NCI-H1092 (cell line): ENCODE data around the gene EEPD1.

ENCODE experiments used
- DNase-seq: peaks from one replicate; lab custom pipeline; 2025; lab: John Stamatoyannopoulos, UW

Gene EEPD1

DNA sequence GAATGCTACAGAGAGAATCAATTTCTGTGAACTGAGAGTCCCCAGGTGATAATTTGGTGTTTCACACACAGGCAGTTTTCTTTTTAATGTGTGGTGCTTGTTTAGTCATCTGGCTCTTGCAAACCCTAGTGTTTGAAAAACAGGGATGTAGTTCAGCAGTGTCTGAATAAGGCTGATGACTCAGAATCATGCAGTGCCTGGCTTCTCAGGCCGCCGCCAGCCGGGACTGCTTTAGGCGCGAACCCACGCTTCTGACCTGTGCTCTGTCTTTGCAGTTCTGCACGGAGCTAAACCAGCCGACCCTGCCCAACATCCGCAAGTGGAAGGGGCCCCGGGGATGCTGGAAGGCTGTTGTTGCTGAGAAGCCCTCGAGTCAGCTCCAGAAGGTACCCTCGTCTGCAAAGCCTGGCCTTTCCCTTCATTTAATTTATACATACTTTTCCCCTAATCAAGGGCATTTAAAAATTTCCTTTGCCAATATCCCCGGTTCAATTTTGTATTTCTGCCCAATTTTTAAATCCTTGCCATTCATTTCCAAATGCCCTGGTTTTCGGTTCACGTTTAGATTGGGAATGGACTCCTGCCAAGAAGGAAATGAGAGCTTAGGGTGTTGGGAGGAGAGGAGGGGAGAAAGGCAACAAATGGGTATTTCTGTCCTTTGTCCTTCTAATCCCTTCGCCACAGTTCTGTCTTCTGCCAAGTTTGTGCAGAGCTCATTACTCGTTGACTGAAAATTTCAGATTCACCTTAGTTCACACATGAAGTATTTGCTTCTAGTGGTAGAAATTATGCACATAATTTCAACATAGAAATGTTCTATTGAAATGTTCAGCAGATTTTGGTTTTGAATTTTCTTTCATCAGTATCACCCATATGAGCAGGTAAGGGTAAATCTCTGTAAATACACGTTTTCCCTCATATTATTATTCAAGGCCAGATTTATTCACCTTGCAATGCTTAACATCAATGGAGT, 128.1 kb downstream of the EEPD1 start:
- DNase-seq, result peak; percentile 44

DNA sequence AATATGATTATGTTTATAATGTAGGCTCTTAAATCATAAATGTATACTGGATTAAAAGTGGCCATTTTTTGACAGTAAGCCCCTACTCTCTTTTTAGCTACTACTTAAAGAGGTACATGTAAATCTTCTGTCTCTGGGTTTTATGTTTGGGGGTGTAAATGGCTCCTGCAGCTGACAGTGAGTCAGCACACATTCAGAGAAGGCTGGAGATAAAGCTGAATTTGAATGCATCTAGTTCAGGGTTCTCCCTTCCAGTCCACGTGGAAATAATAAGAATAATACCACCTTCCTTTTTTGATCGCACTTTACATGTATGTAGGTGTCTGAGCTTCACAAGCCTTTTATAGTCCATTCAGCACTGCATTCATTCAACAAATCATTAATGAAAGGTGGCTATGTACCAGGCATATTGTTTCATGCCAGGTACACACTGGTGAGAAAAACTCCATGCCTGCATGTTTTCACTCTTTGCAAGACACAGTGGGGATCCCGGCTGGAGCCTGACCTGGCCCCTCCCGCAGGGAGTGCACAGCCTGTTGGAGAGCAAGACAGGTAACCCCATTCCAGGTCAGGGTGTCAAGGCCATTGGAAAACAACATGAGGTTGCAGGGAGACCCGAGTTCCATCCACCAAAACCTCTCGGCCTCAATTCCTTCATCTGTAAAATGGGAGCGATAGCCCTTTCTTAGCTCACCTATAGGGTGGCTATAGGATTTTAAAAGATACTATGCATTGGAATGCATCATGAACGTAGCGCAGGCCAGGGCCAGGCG, 129.1 kb downstream of the EEPD1 start:
- DNase-seq, result no peak

DNA sequence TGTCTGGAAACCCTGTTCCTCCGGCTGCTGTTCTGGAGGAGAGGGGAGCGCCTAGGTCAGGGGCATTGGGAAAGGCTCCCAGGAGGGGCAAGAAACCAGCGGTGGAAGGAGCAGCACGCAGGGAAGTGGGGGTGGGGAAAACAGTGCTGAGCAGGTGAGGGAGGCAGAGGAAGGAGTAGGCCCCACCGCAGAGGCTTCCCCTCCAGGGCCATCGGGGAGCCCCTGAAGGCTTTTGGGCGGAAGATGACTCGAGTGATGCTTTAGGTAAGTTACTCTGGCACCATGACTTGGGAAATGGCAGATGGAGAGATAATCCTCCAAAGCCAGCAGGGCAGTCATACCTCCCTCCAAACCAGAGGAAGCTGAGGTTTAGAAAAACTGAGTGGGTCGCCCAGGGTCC, 130.1 kb downstream of the EEPD1 start:
- DNase-seq, result no peak

DNA sequence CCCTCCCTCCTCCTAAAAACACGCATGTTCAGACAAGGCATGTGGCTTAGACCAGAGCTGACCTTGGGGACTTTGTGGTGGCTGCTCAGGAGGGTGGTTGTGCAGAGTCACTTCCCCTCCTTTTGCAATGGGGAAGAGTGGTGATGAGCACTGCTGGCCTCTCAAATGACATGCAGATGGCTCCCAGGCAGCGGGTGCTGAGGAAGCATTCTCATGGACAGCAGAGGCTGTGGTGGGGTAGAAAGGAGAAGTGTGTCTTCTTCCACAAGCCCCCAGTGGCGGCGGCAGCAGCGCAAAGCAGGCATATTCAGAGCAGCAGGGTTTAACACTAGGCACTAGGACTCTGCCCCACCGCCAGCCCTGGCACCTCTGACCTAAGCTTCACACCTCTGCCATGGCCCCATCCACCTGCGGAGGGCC, 130.7 kb downstream of the EEPD1 start:
- DNase-seq, result no peak

DNA sequence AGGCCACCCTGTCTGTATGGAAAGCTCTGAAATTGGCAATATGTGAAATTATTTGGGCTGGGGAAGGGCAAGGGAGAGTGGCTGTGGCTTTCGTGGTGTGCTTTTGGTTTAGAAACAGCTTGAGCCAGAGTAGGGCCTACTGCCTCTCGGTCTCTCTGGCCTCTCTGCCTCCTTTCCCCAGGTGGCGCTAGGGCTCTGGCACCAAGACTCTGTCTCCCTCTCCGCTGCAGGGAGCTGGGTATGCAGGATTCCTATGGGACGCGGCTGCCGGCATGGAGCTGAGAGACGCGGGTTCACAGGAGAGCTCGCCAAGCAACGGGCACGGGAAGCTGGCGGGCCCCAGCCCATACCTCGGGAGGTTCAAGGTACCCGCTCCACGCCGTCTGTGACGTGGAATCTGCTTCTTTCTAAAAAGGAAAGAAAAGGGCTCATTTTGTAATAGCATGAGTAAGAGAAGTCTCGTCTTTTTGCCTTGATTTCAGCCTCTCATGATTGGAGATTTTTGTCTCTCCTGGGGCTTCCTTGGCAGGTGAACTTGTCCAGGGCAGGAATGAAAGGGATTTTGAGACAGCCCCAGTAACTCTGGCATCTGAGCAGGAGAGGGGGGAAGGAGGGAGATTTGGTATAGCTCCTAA, 131.5 kb downstream of the EEPD1 start:
- no peak for DNase-seq

DNA sequence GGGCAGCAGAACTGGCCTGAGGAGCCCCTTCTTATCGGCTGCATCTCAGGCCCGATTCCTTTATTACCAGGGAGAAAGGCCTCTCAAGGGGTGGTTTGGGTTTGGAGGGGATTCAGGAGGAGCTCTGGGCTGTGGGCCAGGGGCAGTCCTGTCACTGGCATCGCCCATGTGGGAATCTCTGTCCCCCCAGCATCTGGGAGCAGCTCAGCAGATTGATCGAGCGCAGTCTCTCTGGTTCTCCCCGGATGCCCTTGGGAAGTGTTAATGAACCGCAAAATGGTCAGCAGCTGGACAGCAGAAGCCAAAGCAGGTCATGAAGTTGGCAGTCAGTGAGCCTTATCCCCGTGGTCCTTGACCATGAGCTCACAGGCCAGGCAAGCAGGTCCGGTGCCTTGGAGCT, 132.2 kb downstream of the EEPD1 start:
- no peak for DNase-seq

DNA sequence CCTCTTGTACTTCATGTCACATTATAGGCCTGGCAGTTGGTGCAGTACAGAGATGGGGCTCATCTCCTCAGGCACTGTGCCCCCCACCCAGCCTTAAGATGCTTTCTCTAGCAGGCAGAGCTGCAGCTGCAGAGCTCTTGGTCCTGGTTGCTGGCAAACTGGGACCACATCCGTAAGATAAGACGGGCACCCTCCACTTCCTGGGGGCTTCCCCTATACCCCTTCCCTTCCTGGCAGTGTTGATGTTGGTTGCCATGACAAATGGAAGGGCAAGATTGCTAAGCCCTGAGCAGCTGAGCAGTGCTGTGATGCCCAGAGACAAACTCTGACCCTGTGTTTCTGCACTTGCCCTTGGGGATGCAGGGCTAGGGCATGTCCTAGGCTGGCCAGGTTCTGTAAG, 133.2 kb downstream of the EEPD1 start:
- DNase-seq, result no peak

DNA sequence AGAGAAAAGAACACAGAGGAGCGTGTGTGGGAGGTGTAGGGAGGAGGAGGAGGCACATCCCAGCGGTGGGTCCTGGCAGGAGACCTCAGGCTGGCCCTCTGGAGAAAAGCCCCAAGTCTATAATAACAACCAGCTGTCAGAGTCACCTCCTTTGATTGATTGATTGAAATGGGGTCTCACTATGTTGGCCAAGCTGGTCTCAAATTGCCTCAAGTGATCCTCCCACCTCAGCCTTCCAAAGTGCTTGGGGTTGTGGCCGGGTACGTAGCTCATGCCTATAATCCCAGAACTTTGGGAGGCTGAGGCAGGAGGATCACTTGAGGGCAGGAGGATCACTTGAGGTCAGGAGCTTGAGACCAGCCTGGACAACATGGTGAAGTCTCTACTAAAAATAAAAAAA, 133.6 kb downstream of the EEPD1 start:
- no peak for DNase-seq

DNA sequence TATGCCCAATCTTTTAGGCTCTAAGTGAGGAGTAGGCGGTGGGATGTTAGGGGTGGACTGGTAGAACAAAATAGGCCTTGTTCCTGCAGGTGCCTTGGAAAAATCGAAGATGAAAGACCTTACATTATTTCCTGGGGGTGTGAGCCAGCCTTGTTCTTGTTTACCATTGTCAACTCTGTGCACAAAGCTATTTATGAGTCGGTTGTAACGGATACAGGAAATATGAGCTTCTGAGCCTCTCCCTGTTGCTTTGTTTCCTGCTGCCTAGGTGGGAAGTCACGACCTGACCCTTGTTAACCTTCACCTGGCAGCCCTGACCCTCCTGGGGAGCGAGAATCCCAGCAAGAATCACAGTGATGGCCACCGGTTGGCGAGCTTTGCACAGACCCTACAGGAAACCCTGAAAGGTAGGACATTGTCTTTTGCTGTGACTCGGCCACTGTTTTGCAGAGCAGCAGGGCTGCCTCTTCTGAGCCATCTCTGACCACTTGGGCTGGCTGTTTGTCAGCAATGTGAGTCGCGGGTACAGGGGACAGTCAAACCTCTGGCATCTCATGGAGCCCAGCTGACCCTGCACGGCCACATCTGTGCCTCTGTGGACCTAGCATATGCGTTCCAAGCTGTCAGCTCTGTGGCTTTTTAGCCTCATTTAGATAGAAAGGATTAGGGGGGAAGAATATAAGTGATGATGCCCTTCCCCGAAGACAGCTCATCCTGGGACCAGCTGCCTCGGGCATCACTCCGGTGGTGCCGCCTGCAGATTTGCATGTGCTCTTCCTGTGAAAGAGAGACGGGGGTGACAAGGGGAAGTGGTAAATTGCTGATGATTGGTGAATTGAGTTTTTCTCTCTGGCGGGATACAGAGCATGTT, 134.6 kb downstream of the EEPD1 start:
- DNase-seq, result no peak

DNA sequence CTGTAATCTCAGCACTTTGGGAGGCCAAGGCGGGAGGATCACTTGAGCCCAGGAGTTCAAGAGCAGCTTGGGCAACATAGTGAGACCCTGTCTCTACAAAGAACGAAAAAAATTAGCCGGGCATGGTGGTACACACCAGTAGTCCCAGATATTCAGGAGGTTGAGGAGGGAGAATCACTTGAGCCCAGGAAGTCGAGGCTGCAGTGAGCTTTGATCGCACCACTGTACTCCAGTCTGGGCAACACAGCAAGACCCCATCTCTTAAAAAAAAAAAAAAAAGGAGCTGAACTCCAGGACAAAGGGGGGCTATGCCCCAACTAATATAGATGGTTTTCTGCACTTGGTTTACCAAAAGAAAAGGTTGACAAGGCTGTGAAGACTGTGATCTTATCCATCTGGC, 135.4 kb downstream of the EEPD1 start:
- no peak for DNase-seq

DNA sequence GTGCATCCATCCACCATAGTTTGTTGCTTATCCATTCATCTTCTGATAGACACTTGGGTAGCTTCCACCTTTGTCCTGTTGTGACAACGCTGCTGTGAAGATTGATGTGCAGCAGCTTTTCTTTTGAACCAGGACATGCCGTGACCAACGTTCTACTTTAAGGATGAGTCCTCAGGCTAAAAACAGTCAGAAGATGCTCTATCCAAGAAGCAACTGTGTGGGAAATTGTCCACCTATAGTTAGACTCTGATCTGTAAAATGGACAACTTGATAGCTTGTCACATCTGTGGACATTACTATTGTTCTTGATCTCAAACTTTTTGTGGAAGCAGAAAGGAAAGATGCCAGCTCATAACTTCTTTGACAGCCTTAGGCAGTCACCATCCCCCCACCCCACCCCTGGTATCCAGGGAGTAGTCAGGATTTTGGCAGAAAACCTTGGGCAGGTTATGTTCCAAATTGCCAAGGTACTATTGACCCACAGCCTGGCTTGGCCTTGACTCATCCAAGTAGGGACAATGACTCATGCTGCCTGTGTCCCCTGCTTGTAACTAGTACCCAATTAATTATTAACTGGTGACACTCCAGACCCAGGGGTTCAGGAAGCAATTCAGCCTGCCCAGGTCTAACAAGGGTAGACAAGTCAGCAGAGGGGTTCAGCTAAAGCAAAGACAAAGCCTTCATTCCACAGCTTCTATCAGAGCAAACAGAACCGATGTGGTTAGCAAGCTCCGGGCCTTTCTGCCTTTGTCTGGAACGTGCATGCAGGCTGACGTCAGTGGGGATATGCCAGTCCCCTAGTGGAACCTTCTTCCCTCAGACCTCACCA, 137.0 kb downstream of the EEPD1 start:
- no peak for DNase-seq

DNA sequence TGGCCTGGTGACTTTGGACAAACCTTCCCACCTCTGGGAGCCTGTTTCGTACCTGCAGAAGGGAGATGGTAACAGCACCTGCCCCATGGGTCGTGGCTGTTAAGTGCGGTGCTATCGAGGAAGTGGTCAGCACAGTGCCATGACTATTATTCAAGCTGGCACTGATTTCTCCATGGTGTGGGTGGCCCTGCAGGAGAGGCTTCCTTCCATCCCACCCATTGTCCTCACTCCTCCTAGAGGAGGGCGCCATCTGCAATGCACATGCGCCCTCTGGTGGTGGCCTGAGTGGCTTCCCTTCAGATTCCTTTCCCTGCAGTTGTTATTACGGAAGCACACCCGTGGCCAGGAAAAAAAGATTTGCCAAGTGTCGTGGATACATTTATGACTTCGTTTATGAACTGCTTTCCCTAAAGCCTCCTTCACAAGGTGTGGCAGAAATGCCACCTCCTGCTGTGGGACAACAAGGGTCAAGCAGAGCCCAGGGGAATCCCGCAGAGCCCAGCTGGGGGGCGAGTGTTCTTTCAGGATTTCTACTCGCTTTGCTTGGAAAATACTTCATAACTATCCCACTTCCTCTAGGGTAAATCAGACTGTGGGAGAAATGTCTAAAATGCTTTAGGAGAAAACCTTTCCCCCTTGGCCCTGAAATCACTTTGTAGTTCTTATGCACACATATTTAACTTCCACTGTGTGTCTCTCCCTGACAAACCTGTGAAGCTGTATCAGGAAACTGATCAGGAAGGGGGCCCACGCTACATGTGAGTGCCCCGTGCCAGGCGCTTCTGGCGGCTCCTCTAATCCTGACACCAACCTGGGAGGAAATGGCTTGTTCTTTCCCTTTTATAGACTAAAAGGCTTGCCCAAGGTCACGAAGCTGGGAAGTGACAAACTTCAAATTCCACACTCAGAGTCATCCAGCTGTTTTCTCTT, 138.6 kb downstream of the EEPD1 start:
- DNase-seq, result peak; percentile 84

DNA sequence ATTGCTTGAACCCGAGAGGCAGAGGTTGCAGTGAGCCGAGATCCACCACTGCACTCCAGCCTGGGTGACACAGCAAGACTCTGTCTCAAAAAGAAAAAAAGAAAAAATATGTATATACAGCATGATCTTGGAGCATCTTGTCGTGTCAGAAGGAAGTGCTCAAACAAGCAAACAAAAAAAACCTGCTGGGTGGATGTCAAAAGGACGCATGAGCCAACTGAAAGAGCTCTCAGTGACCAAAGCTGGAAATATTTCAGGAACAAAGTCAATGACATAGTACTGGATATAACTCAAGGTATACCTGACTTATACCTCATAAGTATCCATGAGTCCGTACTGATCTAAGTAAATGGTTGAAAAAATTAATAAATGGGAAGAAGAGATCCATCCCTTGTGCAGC, 142.0 kb downstream of the EEPD1 start:
- DNase-seq, result no peak

DNA sequence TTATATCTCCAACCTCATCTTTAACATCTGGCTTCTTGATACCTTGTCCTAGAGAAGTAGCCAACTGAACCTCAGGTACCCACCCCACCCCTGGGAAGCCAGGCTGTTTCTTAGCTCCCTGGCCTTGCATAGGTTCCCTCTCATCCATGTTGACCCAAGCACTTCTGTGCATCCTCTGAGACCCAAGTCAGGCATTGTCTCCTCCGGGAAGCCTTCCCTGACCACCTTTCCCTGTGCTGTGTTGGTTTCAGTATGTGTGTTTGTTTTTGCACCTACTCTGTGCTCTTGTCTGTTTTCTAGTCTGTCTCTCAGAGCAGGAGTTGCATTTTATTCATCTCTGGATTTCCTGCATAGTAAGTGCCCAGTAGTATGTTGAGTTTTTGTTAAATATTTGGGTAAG, 143.2 kb downstream of the EEPD1 start:
- no peak for DNase-seq

DNA sequence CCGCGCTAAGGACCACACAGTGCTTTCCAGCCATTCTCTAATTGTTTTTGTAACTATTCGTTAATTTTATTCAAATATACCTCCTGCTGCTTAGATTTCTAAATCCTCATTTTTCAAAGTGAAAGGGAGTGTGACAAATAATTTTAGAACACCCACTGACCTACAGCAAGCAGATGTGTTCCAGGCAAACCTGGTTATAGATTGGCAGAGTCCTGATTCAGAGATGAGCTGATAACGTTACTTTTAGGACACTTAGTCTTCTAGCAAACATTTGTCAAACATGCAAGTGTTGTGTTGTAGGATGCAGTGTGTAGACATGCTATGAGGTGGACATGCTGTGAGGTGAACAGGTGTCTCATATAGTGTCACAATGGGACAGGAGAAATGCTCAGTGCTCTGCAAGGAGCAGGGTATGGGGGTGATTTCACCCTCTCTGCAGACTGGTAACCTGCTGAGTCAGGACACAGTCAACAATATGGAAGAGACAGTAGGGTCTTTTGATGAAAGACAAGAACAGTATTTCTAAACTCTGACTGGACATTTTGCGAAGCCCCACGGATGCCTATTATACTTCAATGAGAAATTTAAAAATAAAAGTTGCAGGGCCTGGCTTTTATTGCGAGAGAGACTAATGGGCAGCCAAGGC, 144.4 kb downstream of the EEPD1 start:
- DNase-seq, result no peak

DNA sequence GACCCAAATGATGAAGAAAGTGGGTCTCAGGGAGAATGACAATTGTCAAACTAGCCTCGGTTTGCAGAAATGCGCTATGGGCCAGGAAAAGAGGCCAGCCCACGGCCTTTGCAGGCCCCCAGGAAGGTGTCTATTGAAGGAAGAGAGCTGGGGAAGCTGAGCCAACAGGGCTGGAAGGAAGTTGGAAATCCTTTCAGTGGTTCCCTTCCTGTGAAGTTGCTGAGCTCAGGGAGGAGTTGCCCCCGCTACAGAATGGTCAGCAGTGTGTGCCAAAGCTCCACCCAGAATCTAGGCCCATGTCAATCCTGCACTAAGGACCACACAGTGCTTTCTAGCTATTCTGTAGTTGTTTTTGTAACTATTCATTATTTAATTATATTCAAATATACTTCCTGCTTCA, 145.1 kb downstream of the EEPD1 start:
- DNase-seq, result no peak

DNA sequence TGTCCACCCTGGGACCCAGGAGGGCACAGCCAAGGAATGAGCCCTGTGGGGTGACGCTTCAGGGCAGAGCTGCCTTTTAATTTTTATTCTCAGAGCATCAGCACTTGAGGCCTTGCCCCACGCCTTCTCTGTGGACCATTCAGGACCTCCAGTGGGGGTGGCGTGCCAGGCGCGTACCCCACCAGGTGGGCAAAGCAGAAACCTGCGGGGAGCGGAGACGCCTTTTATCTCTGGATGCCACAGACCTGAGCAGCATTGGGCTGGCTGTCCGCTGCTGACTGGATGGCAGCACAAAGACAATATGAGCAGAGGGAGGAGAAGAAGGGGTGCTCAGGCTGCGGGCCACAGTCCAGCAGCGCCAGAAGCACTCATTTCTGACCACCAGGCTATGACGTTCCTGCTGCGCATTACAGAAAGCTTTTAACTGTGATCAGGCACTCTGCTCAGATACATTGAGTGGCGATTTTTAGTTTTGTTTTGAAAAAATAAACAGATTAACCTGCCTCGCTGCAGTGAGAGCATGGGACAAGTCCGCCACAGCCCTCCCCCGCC, 146.2 kb downstream of the EEPD1 start:
- no peak for DNase-seq

DNA sequence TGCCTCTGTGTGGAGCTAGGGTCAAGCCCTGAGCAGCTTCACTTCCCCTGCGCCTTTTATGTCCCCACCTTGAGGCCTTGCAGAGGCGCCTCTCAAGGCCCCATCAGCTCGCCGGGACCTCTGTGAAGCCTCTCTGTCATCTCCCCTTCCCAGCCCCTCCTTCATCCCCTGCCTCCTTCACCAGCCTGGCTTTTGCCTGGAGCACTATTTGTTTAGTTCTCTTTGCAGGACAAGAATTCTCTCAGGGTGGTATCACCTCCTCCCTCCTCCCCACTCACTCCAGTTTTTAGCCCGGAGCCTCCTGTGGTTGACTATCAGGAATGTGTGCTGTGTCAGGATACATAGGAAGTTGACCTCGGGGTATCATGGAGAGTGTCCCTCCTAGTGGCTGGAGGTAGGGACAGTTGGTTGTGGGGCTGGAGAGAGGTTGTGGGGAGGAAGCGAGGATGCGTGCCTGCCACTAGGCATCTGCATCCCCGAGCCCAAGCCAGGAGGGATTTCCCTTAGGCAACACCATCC, 146.8 kb downstream of the EEPD1 start:
- DNase-seq, result no peak
